GM18519 (cell line): ENCODE results near the gene GALNS.

ENCODE experiments used
- ATAC-seq: cut with Tn5 transposase; IDR thresholded peaks from one replicate; pipeline ENCODE4 v1.9.1; 2021; ENCODE audit warnings: mild to moderate bottlenecking, moderate library complexity; ENCODE audit not compliant: unreplicated experiment, low FRiP score

GALNS gene

GRCh38 chr16:88807626-88808453, 48.9 kb downstream of the GALNS start:
- ATAC-seq, result no peak

GRCh38 chr16:88807142-88807625, 49.6 kb downstream of the GALNS start:
- no peak for ATAC-seq

DNA sequence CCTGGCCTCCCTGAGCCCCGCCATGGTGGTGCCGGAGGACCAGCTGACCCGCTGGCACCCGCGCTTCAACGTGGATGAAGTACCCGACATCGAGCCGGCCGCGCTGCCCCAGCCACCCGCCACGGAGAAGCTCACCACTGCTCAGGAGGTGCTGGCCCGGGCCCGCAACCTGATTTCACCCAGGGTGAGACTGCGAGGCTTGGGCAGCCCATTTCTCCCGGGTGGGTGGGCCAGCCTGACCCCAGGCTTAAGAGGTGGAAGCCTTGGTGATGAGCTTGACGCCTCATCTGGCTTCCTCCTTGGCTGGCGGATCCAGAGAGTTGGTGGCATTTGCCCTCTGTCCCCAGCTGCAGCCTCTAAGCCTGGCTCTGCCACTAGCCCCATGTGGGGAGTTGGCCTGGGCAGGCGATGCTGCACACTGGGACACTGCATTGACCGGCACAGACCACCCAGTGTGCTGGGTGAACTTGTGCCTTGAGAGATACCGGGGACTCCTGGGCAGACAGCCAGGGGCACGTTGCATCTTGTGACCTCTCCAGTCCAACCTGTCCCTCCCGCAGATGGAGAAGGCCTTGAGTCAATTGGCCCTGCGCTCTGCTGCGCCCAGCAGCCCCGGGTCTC, 50.1 kb downstream of the GALNS start:
- ATAC-seq, result no peak

- ATAC-seq, result no peak
These were observed 50.8 kb downstream of the GALNS start for GRCh38 chr16:88805887-88806393.

- ATAC-seq, result no peak
These were observed 51.4 kb downstream of the GALNS start for GRCh38 chr16:88805340-88805715.

DNA sequence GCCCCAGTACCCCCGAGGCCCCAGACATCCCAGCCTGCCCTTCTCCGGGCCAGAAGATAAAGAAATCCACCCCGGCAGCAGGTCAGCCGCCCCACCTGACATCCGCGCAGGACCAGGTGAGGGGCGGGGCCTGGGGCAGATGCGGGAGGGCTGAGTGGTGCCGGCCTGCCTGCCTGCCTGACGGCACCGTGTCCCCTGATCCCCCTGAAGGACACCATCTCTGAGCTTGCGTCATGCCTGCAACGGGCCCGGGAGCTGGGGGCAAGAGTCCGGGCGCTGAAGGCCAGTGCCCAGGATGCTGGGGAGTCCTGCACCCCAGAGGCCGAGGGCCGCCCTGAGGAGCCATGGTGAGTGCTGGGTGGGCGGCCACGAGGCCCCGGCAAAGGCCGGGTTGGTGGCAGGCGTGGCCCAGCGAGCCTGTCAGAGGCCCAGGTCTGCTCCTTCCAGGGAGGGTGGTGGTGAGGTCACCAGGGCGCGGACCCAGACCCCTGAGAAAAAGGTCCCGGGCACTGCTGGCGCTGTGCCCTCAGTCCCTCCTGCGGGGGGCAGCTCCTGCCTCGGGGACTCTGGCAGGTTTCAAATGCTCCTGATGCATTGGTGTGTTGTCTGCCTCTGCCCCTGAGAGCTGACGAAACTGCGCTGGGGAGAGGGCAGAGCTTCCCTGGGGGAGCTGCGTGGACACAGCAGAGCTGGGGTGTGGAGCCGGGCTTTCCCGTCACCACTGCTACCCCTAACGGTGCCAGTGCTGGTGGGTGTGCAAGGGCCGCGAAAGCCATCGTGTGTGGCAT, 52.0 kb downstream of the GALNS start:
- no peak for ATAC-seq

DNA sequence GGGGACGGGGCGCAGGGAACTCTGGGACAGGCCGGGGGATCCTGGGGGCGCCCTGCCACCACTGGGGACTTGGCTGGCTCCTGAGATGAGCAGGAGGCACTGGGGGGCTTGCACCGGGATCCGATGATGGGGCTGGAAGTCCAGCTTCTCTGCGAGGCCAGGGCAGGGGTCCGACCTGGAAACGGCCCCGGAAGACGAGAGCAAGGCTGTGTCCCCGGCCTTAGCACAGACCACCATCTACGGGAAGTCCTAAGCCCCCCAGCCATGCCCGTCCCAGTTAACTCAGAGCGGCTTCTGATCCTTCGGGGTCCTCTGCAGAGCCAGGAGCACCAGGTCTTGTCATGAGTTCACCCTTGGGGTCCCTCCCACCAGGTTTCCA, 52.6 kb downstream of the GALNS start:
- ATAC-seq, result no peak

DNA sequence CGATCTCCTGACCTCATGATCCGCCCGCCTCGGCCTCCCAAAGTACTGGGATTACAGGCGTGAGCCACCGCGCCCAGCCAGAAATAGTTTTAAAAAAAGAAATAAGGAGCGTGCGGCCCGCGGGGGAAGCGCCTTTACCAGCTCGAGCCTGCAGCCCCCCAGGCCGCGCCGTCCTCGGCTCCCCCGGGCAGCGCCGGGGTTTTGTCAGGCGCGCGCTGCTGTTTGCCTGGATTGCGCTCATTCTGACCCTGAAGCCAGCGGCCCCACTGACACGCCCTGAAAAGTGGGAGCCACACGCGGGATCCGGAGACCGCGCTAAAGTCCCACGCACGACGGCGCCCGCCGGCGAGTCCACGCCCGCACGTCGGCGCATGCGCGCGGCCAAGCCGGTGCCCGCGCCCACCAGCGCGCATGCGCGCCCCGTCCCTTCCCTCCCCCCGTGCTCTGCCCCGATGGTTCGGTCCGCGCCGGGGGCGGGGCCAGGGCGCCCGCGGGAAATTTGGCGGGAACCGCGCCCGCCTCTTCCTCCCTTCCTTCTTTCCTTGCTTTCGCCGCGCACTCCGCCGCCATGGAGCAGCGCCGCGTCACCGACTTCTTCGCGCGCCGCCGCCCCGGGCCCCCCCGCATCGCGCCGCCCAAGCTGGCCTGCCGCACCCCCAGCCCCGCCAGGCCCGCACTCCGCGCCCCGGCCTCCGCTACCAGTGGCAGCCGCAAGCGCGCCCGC, 53.3 kb downstream of the GALNS start, which contains the start of gene CDT1:
TSS of gene CDT1 (plus strand) at position 526 of the 724 bp plus-strand sequence. CDS start at position 569, 43 bp downstream.
- ATAC-seq, result no peak

GRCh38 chr16:88800277-88800592, 56.5 kb downstream of the GALNS start:
- ATAC-seq, result no peak

DNA sequence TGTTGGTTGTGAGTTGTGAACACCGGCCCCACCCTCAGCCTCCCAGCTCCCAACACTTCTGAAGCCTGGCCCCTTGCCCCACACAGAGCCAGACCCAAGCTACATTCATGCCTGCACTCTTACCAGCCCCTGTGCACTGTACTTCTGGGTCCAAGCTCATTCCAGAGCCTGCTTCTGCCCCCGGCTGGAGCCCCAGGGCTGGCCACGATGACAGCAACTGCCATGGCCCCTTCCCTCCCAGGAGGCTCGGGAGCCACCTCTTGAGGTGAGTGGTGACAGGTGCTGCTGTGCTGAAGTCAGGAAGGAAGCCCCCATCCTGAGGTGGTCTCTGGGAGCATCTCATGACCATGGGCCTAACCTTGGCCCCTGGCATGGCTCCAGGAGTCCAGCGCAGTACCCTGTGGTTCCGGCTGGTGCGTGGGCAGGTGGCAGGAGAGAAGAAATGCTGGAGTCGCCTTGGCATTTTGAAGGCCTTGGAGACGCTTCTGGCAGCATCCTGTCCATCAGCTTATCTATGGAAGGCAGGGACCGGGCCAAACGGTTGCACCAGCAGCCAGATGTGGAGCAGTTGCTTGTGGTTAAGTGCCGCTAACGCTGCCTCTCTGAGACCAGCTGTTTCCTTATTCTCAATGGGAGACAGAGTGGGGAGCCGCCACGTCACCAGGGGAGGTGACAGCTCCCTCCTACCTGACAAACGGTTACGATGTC, 57.0 kb downstream of the GALNS start:
- no peak for ATAC-seq

- ATAC-seq, result no peak
These were observed 57.8 kb downstream of the GALNS start for GRCh38 chr16:88798772-88799455.

DNA sequence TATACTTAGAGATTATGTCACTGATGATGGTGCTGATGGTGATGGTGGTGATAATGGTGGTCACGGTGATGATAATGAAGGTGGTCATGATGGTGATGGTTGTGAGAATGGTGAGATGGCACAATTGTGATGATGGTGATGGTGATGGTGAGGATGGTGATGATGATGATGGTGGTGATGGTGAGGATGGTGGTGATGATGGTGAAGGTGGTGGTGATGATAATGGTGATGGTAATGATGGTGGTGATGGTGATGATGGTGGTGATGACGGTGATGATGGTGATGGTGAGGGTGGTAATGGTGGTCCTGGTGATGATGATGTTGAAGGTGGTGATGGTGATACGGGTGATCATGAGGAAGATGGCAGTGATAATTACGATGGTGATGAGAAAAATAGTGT, 58.7 kb downstream of the GALNS start:
- no peak for ATAC-seq

DNA sequence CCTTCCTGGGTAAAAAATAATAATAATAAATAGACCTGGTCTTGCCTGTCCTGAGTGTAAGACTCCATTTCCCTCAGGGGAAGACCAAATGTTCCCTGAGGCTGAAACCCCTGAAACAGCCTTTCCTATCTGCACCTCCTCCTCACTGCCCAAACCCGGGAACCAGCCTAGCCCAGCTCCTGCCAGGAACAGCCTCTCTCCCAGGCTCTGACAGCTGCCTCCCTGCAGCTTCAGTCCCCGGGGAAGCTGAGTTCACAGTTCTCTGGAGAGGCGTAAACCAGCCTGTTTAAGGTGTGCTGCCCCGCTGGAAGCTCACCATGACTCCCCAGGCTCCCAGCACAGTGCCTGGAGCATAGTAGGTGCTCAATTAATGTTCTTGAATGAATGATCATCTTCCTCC, 60.5 kb downstream of the GALNS start:
- no peak for ATAC-seq

DNA sequence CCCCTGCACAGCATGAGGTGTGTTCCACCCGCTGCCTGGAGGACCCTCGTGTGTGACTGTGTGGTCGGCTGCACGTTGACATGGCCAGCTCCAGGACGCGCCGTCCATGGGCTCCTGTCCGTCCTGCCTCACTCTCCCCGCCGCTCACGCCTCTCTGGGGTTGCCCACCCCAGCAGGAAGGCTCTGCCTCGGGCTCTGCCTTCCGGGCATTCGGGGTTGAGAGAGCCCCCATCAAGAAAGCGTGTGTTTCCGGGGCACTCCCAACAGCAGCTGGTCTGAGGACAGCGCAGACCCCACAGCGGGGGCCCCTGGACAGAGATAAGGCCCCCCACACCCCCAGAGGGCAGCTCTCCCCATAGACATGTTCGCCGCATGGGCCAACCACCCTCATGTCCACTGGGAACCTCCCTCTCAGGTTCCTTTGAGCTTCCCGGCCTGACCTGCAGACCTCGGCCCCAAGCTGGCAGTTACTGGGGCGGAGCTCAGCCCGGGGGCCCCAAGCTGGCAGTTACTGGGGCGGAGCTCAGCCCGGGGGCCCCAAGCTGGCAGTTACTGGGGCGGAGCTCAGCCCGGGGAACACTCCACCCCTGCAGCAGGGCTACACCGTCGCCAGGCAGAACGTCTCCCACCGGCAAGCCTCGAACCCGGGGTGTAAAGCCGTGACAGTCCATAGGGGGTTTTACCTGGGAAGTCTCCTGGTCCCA, 63.3 kb downstream of the GALNS start:
- no peak for ATAC-seq

DNA sequence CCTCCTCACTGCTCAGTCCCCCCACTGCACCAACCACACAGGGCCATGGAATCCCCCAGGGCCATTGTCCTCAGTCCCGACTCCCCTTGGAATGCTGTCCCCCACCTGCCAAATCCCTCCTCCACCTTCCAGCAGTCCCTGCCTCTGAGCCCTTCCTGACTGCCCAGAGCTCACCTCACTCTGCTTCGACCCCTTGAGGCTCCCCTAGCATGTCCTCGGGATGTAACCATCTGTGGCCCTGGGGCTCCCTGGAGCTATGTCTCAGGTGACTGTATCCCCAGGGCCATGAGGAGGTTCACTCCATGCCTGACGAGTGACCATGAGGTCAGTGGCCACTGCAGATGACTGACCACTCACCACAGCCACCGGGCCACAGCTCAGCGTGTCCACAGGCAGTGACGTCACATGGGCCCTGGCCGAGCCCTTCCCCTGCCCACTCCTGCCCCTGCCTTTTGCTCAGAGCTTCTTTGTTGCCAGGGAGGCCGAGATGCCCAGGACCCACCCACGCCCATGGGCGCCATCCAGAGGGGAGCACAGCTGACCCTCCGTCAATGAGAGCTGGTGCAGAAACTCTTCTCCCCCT, 64.0 kb downstream of the GALNS start:
- no peak for ATAC-seq

- ATAC-seq, result no peak
These were observed 64.6 kb downstream of the GALNS start for GRCh38 chr16:88792078-88792550.

- no peak for ATAC-seq
These were observed 66.2 kb downstream of the GALNS start for GRCh38 chr16:88790312-88791211.
